ENCODE data around the gene MYL7.
"Not testable (repeated sequence)": the region's sequence is repeated elsewhere in the genome, so short reads cannot be mapped to it uniquely, and the experiment has no call there.

MYL7 gene

DNA sequence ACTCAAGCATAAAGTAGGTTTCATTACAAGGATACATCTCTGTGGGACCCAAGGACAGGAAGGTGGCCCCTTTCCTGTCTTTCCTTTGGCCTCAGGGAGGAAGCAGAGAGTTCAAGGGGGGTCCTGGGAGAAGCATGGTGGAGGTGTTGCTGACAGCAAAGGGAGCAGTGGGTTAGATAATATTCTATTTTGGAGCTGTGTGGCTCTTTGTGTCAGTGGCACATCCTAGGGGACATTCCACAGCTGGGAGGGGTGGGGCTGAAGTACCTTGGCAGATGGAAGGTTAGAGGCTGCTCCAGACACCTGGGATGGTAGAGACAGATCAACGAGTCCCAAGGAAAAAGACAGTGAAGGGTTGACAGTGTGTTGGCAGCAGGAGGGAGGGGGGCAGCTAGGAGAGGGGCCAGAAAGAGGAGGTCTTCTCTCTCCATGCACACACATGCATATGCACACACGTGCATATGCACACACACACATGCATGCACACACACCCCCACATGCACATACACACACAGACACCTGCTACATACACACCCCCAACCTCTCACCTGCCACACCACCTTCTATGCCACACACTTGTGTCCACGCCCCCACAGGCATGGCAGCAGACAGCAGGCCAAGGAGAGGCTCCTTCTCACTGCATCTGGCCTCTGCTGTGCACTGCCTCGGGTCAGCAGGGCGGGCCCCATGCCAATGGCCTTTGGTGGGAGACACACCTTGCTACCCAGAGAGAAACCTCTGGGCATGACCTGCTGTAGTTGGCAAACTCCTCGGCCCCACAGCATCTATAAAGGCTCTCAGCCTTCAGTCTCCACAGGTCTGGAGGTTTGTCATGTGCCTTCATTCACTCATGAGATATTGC, 12.2 kb downstream of the MYL7 start:
- DNase-seq = no peak

DNA sequence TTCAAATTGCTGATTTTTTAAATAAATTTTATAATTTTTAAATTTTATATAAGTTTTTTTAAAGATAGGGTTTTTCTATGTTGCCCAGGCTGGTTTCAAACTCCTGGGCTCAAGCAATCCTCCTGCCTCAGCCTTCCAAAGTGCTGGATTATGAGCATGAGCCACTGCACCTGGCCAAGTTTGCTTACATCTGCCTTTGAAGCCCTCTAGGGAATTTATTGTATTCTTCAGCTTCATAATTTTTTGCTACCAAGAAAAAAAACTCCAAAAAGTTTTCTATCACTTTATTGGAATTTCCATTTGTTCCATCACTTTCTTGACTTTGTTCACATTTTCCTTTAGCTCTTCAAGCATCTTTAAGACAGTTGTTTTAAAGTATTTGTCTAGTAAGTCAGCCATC, 14.0 kb downstream of the MYL7 start:
- DNase-seq = no peak

GRCh38 chr7:44126574-44126973, 14.6 kb downstream of the MYL7 start:
- DNase-seq = not testable (repeated sequence)

DNA sequence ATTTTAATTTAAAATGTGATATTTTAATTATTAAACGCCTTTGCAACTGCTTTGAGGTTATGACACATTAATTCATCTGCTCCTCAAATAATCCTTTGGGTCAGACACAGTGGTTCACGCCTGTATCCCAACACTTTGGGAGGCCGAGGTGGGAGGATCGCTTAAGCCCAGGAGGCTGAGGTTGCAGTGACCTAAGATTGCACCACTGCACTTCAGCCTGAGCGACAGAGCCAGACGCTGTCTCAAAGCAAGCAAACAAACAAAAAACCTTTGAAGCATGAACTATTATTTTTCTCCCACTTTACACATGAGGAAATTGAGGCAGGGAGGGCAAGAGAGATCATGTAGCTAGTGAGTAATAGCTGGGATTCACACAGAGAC, 16.3 kb downstream of the MYL7 start:
- DNase-seq = no peak

DNA sequence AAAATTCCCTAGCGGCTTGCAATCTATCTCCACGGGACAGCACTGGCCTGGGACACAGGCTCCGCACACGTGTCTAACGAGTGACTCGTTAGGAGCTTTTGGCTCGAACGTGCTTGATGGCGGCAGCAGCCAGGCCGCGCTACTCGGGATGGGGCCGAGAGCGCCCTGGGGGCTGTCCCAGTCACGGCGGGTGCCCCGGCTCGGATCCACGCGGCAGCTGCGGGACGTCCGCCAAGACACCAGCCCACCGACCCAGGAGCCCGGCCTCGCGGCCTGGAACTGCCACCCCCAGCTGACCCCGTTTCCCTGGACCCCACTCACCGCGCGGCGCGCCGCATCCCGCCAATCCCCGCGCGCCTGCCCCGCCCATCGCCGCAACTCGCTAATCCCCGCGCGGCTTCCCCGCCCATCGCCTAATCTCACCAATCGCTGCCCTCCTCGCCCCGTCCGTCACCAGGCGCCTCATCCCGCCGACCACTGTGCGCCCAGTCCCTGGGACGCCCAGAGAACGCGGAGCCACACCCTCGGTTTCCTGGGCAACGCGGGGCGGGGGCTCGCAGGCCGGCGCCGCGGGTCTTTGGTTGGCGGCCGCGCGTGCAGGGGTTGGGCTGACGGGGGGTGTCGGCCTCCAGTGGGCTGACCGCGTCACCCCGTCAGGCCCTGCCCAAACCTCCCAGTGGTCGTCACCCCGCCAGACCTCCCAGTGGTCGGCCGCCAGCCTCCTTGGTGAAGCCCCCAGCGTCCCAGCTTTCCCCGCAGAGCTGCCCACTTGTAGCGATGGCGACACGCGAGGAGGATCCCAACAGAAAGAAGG, 17.7 kb downstream of the MYL7 start, which contains the start of gene POLD2:
Gene POLD2, minus strand, starts transcription at position 359 of the 814 bp plus-strand sequence. CDS start 1,495 bp downstream, outside the sequence.
- DNase-seq = peak; percentile 98

- DNase-seq = no peak
Measured at GRCh38 chr7:44122529-44122928, 18.6 kb downstream of the MYL7 start.

DNA sequence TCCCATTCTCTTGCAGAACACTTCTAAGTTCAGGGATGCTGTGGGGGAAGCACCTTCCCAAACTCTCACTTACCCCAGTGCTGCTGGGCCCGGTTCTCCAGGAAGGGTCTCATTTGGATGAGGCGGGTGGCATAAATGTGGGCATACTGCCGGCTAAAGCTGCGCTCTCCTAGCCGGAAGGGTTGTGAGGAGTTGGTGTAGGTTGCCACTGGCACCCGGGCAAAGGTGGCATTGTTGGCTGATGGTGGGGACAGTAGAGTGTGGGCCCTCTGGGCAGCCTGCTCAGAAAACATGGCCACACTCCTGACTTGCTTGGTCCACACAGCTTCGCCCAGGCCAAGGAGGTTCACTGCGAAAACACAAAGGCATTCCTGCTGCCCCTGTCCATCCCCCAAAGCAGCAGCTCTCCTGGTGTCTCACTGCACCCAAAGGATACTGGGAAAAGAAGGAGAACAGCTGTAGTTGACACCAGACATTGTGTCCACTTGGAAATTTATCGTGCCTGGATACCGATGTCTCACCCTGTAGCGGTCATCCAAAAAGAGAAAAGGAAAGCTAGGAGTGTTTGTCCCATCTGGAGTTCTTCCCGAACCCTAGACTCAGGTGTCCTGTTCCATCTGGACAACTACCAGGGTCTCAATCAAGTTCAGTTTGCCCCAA, 19.2 kb downstream of the MYL7 start:
- DNase-seq = no peak

GRCh38 chr7:44120395-44120794, 20.7 kb downstream of the MYL7 start:
- DNase-seq = no peak

DNA sequence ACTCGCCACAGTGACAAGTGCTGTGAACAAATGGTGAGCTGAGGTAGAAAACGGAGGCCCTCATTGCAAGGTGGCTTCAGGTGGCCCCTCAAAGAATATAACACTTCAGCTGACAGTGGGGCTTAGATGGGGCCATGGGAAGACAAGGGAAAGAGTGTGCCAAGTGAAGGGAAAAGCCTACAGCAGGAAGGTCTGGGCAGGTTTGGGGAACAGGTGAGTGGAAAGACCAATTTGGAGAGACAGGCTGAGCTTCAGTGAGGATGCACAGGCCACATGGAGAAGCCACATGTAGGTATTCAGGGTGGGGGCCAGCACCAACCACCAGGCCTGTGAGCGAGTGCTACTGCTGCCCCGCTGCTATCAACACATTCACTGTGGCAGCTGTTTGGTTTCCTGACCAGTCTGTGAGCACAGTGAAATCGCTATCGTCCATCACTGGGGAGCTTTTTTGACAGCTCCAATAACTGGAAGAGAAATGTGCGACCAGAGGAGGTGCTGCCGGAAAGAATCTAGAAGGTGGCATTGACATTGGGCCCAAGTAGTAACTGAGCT, 21.2 kb downstream of the MYL7 start:
- no peak for DNase-seq

DNA sequence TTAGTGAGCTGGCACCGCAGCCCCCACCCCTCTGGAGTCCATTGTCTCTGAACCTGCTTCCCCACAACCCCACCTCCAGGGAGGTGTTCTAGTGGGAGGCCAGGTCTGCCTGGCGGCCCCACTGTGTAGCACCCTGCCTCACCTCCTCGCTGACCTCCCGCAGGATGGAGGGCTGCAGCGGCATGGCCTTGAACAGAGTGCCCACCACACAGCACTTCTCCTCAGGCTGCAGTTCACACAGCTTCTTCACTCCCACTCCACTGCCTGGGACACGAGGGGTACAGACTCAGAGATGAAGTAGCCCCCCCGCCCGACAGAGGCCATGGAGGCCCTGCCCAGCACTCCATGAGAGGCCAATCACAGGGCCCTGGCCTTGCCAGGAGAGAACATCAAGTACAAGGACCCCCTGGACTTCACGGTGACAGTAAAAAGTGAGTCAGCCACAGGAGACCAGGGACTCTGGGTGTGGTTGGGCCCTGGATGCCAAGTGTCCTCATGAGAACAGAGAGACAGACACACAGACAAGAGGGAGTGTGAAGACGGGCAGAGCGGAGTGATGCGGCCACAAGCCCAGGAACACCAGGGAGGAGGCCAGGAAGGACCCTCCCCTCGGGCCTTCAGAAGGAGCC, 23.2 kb downstream of the MYL7 start:
- no peak for DNase-seq

DNA sequence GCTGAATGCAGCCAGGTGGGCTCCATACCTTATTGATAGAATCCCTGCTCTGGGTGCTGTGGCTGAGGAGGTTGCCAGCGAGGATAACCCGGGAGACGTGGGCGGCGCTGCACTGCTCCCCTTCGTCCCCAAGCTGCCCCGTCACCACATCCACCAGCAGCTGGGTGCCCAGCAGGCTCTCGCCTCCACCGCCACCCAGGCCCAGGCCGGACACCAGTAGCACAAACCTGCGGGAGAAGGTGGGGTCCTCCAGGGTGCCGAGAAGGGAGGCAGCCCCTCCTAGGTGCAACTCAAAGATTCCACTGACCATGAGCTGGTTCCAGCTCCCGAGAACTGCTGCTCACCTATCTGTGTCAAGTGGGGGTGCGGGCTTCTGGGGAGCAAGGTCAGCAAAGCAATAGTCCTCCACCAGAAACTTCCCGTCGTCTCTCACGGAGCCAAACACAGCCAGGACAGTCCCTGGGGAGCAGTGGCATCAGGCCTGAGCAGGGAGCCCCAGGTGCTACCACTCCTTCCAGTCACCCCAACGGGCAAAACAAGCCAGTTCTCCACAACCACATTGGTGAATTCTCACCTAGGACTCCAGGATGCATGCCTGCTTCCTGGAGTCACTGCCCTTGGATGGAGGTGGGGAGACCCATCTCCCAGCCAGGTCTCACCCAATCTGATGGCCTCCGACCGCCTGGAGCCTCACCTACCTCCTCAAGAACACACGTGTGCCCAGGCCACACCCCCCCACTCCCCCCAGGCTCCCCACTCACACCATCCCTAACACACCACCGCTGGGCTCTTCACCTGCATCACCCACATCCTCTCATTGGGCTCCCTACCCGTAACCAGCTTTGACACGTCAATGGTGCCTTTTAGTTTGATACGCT, 24.1 kb downstream of the MYL7 start:
- no peak for DNase-seq

- DNase-seq = no peak
Measured at GRCh38 chr7:44116087-44116788, 24.9 kb downstream of the MYL7 start.

DNA sequence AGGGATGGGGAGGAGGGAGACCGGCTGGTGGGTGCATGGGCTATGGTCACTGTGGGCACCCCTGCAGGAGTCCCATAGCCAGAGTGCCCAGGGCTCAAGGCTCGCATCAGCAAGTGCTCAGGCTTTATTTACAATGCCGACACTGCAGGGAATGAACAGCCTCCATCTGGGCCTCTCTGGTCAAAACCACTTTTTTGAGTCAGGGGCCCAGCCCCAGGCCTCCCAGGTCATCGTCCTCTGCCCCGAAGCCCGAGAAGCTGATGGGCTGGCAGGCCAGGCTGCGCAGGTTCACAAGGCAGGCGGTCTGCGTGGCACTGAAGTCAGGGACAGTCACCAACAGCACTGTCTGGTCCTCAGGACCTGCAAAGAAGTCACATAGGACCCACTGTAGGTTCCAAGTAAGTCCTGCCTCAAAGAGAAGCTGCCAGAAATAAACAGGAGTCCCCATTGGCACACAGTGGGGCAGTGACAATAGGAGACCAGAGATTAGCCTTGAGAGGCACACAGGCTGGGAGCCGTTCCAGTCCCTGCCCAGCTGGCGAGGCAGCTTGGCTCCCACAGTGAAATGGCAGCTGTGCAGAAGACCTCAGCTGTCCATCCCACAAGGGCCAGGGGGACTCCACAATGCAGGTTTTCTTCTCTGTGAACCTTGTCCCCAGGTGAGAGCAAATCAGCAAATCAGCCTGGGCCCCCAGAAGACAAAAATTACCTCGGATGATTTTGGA, 26.4 kb downstream of the MYL7 start:
- DNase-seq = no peak

- DNase-seq = no peak
Measured at GRCh38 chr7:44113764-44114354, 27.3 kb downstream of the MYL7 start.

DNA sequence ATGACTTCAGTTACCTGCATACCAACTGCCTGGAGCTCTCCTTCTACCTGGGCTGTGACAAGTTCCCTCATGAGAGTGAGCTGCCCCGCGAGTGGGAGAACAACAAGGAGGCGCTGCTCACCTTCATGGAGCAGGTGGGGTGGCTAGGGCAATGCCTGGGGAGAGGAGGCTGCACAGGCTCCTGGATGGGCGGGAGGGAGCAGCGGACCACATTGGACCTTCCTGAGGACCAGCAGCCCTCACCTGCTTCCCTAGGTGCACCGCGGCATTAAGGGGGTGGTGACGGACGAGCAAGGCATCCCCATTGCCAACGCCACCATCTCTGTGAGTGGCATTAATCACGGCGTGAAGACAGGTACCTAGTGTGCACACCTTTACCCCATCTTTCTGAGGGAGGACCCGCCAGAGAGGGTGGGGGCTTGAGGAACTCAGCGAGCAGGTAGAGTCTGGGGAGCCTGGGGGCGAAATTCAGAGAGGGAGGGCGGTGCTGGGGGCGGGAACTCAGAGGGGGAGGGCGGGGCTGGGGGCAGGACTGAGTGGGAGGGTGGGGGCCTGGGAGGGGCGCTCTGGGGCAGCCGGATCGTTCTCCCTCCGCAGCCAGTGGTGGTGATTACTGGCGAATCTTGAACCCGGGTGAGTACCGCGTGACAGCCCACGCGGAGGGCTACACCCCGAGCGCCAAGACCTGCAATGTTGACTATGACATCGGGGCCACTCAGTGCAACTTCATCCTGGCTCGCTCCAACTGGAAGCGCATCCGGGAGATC, 28.0 kb downstream of the MYL7 start:
- no peak for DNase-seq

GRCh38 chr7:44112231-44112996, 28.7 kb downstream of the MYL7 start:
- no peak for DNase-seq

DNA sequence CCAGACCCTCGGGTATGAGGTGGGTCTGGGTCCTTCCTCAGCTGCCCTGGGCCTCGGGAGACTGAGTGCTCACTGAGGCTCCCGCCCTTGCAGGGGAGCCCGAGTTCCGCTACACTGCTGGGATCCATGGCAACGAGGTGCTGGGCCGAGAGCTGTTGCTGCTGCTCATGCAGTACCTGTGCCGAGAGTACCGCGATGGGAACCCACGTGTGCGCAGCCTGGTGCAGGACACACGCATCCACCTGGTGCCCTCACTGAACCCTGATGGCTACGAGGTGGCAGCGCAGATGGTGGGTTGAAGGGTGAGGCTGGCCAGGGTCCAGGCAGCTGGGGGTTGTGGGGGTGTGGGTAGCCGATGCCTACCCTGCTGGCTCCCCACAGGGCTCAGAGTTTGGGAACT, 29.4 kb downstream of the MYL7 start:
- DNase-seq = no peak

Measured in activated CD8-positive, alpha-beta memory T cell treated with anti-CD3 and anti-CD28 coated beads for 24 hours (primary cell).